ENCODE measurements around the gene TMPRSS7. TPM values are rescaled to one million over a fixed set of nuclear protein-coding genes. Genes with fewer than 3 reads are reported as not detected.

The TMPRSS7 gene
- total RNA-seq, 1 donor from 2014 or later: under 0.01 TPM

DNA sequence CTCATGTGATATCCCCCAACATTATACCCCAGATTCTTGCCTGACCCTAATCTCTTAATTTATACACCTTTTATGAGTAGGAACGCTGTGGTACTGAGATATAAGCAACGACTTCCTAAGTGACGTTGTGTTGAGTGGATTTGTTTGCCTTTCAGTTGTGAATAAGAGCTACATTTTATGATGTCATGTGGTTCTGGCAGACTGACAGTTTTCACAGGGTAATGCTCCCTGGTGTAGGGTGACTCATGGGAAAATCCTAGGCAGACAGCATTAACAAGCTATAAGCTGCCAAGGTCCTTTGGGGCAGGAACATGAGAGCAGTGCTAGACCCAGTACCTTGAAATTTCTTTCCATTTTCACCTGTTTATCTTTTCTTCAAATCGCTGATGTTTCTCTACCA, 62.8 kb downstream of the TMPRSS7 start:
- no peak overlapping the region for H3K4me3 ChIP-seq (ENCODE audit: low read depth, low read length)
- DNase-seq (ENCODE audit: low read depth) (peak; percentile 100), FAIRE-seq (peak; percentile 89)
- no peak for TF ChIP-seq CTCF (IDR thresholded peaks at IDR 0.05; ENCODE audit: insufficient read depth, low read length, severe bottlenecking)
- no peaks in the 10 kb centered on the region for H3K27me3 ChIP-seq (ENCODE audit: control insufficient read depth, insufficient read depth, low read length)
- peaks cover 14% of the 10 kb centered on the region for H3K36me3 ChIP-seq (ENCODE audit: control insufficient read depth, insufficient read depth, low read length)

GRCh38 chr3:112101916-112102315, 67.4 kb downstream of the TMPRSS7 start:
- FAIRE-seq (peak; percentile 99), DNase-seq (ENCODE audit: low read depth) (peak; percentile 100)
- H3K4me3 ChIP-seq (ENCODE audit: low read depth, low read length): no peak overlapping the region
- peaks cover 17% of the 10 kb centered on the region for H3K36me3 ChIP-seq (ENCODE audit: control insufficient read depth, insufficient read depth, low read length)
- TF ChIP-seq CTCF (IDR thresholded peaks at IDR 0.05; ENCODE audit: insufficient read depth, low read length, severe bottlenecking): no peak
- H3K27me3 ChIP-seq (ENCODE audit: control insufficient read depth, insufficient read depth, low read length): no peaks in the 10 kb centered on the region

- peaks cover 15% of the 10 kb centered on the region for H3K36me3 ChIP-seq (ENCODE audit: control insufficient read depth, insufficient read depth, low read length)
- FAIRE-seq (no peak), DNase-seq (ENCODE audit: low read depth) (no peak)
- H3K27me3 ChIP-seq (ENCODE audit: control insufficient read depth, insufficient read depth, low read length): no peaks in the 10 kb centered on the region
- TF ChIP-seq CTCF (IDR thresholded peaks at IDR 0.05; ENCODE audit: insufficient read depth, low read length, severe bottlenecking): no peak
- H3K4me3 ChIP-seq (ENCODE audit: low read depth, low read length): no peak overlapping the region
Observed at GRCh38 chr3:112104774-112105173, 70.2 kb downstream of the TMPRSS7 start.

- no peak for DNase-seq (ENCODE audit: low read depth)
- peaks cover 19% of the 10 kb centered on the region for H3K36me3 ChIP-seq (ENCODE audit: control insufficient read depth, insufficient read depth, low read length)
- no peak overlapping the region for H3K4me3 ChIP-seq (ENCODE audit: low read depth, low read length)
- H3K27me3 ChIP-seq (ENCODE audit: control insufficient read depth, insufficient read depth, low read length): no peaks in the 10 kb centered on the region
- FAIRE-seq: no peak
- no peak for TF ChIP-seq CTCF (IDR thresholded peaks at IDR 0.05; ENCODE audit: insufficient read depth, low read length, severe bottlenecking)
Observed at GRCh38 chr3:112109322-112109721, 74.8 kb downstream of the TMPRSS7 start.

GRCh38 chr3:112111785-112112402, 77.4 kb downstream of the TMPRSS7 start:
- TF ChIP-seq CTCF (IDR thresholded peaks at IDR 0.05; ENCODE audit: insufficient read depth, low read length, severe bottlenecking): peak; percentile 83
- DNase-seq (ENCODE audit: low read depth): peak; percentile 72
- Histone ChIP-seq H3K4me3 (ENCODE audit: low read depth, low read length) (no peak overlapping the region), H3K36me3 (ENCODE audit: control insufficient read depth, insufficient read depth, low read length) (peaks cover 21% of the 10 kb centered on the region), H3K27me3 (ENCODE audit: control insufficient read depth, insufficient read depth, low read length) (no peaks in the 10 kb centered on the region)
- FAIRE-seq: no peak

All from bronchial epithelial cell (primary cell).